Measurements from ENCODE around the gene FRS2.

DNA sequence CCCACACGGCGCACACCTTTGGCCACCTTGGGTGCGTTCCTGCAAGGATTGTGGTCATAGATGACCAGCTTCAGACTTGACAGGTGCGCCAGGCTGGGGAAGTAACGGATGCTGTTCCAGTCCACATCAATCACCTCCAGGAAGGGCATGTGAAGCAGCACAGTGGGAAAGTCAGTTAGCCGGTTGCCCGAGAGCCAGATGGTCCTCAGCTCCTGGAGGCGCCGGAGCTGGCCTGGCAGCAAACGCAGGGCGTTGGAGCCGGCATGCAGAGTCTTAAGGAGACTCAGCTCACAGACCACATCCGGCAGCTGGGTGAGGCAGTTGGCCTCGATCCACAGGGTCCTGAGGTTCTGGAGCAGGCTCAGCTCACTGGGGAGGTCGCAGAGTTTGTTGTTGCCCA is 139.9 kb downstream of the FRS2 start:
- TF ChIP-seq CHD4 (IDR thresholded peaks at IDR 0.05; ENCODE audit: insufficient read depth, insufficient replicate concordance, low read depth, low read length, poor library complexity, severe bottlenecking) (no peak), KDM1A (IDR thresholded peaks at IDR 0.05) (no peak), PURB (CRISPR knock-in tag; IDR thresholded peaks at IDR 0.05; ENCODE audit: low read depth) (no peak), ZNF436 (CRISPR knock-in tag; IDR thresholded peaks at IDR 0.05) (no peak), TRIM28 (IDR thresholded peaks at IDR 0.05) (no peak), ZFP36 (IDR thresholded peaks at IDR 0.05; ENCODE audit: low read depth, low read length, partially characterized antibody) (no peak), TCF7L2 (IDR thresholded peaks at IDR 0.05; ENCODE audit: low read depth, low read length) (no peak), TAF7 (tag; IDR thresholded peaks at IDR 0.05) (no peak), ZNF184 (CRISPR knock-in tag; IDR thresholded peaks at IDR 0.05) (no peak), BRF2 (IDR thresholded peaks at IDR 0.05; ENCODE audit: borderline replicate concordance, insufficient read depth, insufficient read length) (no peak), ZNF311 (CRISPR knock-in tag; IDR thresholded peaks at IDR 0.05) (no peak)
- TF ChIP-seq, protein P1, sequence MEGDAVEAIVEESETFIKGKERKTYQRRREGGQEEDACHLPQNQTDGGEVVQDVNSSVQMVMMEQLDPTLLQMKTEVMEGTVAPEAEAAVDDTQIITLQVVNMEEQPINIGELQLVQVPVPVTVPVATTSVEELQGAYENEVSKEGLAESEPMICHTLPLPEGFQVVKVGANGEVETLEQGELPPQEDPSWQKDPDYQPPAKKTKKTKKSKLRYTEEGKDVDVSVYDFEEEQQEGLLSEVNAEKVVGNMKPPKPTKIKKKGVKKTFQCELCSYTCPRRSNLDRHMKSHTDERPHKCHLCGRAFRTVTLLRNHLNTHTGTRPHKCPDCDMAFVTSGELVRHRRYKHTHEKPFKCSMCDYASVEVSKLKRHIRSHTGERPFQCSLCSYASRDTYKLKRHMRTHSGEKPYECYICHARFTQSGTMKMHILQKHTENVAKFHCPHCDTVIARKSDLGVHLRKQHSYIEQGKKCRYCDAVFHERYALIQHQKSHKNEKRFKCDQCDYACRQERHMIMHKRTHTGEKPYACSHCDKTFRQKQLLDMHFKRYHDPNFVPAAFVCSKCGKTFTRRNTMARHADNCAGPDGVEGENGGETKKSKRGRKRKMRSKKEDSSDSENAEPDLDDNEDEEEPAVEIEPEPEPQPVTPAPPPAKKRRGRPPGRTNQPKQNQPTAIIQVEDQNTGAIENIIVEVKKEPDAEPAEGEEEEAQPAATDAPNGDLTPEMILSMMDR (IDR thresholded peaks at IDR 0.05 in 2 of 3, conservative IDR thresholded peaks at IDR 0.05 in 1 of 3; ENCODE audit: insufficient read depth in 2 of 3, low read depth in 1 of 3, low read length in 3 of 3), result no peak
- TF ChIP-seq, protein P2, sequence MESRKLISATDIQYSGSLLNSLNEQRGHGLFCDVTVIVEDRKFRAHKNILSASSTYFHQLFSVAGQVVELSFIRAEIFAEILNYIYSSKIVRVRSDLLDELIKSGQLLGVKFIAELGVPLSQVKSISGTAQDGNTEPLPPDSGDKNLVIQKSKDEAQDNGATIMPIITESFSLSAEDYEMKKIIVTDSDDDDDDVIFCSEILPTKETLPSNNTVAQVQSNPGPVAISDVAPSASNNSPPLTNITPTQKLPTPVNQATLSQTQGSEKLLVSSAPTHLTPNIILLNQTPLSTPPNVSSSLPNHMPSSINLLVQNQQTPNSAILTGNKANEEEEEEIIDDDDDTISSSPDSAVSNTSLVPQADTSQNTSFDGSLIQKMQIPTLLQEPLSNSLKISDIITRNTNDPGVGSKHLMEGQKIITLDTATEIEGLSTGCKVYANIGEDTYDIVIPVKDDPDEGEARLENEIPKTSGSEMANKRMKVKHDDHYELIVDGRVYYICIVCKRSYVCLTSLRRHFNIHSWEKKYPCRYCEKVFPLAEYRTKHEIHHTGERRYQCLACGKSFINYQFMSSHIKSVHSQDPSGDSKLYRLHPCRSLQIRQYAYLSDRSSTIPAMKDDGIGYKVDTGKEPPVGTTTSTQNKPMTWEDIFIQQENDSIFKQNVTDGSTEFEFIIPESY (CRISPR knock-in tag; IDR thresholded peaks at IDR 0.05), result no peak

All from K562 (cell line).